GM19463 (cell line): Measurements from ENCODE around the gene ADCY4.

Source experiments
- ATAC-seq: cut with Tn5 transposase; IDR thresholded peaks from one replicate; pipeline ENCODE4 v1.9.1; 2021; ENCODE audit warnings: mild to moderate bottlenecking, moderate library complexity; ENCODE audit not compliant: unreplicated experiment

The ADCY4 gene

DNA sequence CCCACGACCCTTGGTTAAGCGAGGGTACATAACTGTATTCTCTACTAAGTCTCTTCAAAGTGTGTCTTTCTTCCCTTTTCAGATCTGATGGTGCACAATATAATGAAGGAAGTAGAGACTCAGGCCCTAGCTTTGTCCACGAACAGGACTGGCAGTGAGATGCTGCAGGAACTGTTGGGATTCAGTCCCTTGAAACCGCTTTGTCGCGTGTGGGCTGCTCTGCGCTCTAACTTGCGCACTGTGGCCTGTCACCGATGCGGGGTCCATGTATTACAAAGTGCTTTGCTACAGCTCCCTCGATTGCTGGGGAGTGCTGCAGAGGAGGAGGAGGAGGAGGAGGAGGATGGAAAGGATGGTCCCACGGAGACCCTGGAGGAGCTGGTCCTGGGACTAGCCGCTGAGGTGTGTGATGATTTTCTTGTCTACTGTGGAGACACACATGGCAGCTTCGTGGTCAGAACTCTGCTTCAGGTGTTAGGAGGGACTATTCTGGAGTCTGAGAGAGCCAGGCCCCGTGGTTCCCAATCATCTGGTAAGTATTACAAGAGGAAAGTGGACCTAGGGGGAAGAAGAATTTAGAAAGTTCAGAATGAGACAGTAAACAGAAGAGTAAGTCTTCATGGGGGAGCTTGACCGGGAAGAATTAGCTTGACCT is 34.4 kb downstream of the ADCY4 start:
- no peak for ATAC-seq

DNA sequence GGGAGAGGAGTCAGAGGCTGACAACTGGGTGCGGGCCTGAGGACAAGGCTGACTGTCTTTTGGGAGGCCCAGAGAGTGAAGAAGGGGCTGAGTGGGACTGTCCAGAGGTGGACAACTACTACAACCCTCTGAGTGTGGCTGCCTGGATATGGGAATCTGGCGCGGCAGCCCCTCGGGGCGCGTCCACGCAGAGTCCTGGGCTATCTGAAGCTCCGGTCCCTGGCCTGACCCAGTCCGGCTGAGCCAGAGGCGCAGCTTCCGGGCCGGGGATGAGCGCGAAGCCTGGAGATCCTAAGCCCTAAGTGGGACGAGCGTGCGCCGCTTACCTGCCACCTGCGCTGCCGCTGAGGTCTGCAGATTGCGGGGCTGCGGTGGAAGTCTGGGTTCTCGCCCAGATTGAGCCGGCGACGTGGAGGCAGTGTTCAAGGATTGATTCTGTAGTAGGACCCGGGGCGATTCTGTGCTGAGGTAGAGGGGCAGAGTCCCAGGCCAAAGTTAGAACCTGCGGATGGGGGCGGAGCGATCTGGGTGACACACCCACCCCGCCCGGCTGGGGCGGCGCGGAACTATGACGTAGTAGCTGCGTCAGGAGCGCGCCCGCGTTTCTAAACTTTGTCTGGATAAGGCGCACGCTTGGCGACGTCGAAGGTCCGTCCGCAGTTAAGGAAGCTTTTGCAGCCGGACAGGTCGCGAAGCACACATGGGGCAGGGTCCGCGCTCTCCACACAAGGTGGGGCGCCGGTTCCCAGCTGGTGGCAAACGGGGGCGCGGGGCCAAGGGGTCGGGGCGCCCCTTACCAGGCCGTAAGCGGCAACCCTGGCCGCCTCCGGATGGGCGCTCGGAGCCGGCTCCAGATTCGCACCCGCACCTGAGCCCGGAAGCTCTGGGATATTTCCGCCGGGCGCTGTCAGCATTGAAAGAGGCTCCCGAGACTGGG is 35.3 kb downstream of the ADCY4 start, which contains the start of the genes DHRS1 and NOP9:
Gene DHRS1, minus strand, starts transcription at position 526 of the 937 bp plus-strand sequence. CDS start 674 bp downstream, outside the sequence.
Gene NOP9, plus strand, starts transcription at position 596 of the 937 bp plus-strand sequence. Its CDS starts 105 bp downstream, at position 701.
- ATAC-seq = peak; percentile 59

DNA sequence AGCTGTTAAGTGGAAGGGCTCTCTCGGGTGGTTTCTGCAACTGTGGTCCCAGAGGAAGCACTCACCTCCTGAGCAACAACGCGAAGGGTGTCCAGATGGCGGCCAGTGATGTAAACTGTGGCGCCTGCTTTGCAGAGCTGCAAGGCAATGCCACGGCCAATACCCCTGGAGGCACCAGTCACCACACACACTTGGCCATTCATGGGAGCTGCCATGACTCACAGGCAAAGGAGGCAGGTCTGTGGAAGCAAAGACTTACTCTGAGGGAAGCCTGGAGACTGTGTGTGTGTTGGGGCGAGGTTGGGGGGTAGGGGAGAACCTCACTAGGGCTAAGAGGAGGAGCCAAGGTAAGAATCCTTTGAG is 36.0 kb downstream of the ADCY4 start:
- ATAC-seq = peak; percentile 1

DNA sequence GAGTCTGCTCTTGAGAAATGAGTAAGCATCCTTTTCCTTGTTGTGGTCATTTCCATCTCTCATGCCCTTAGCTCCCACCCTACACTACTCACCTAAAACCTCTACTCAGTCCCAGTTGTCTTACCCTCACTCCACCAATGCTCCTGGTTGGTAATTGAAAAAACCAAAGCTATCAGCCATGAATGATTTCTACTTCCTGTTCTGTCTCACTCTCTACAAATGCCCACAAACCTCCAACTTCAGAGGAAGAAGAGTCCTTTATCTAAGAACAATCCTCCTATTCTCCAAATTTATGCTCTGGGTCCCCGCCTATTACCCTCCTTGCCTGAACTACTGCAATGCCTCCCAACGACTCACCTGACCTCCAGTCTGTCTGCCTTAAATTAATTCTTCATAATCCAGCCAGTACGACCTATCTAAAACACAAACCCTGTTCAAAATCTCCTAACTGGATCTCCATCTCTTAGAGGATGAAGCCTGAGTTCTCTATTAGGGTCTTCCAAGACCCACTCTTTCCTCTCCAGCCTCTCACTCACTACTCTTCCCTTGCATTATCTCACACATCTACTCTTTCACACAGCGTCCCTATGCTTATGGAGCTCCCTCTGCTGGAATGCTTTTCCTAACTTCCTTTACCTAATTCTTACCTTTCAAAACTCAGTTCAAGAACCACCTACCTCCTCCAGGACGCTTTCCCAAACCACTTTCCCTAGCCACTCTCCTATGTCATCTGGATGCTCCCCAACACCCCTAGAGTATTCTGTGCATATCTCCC is 37.5 kb downstream of the ADCY4 start:
- ATAC-seq = no peak

DNA sequence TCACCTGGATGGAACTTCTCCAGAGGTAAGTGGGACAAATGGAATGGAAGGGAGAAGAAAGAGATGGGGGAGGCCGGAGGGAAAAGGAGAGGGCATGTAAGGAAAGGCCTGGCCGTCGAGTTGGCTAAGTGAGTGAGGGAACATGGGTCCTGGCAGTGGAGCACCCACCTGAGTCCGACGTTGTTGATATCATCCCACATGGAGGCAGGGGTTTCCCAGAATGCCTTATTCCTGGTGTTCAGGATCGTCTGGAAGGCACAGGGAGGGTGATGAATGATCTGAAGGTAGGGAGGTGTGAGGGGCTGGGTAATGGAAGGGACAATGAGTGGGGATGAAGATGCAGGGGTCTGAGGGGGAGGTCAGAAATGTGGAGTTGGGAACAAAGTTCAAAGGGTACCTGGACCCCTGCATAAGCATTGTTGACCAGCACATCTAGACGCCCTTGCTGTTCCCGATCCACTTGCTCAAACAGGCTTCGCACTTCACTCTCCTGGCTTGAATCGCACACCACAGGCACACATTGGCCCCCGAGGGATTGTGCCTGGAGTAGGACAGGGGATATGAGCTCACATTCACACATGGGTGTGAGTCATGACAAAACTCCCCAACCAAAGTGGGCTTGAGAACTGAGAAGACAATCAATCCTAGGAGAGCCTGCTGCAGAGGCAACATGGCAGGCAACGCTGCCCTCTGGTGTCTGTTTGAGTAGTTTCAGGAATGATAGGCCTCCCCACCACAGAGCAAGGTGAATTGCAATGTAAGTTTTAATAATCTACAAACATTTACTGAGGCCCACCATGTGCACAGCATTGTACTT is 38.3 kb downstream of the ADCY4 start:
- peak; percentile 54 for ATAC-seq

DNA sequence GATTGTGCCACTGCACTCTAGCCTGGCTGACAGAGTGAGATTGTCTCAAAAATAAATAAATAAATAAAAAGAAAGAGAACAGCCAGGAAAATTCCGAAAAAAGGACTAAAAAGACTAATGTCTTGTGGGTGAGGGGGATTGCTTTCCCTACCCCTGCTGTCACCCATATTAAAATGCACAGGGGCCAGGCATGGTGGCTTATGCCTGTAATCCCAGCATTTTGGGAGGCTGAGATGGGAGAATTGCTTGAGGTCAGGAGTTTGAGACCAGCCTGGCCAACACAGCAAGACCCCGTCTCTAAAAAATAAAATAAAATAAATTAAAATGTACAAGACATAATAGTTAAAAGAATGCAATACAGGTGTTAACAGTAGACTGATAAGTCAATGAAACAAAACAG is 41.3 kb downstream of the ADCY4 start:
- ATAC-seq = no peak

DNA sequence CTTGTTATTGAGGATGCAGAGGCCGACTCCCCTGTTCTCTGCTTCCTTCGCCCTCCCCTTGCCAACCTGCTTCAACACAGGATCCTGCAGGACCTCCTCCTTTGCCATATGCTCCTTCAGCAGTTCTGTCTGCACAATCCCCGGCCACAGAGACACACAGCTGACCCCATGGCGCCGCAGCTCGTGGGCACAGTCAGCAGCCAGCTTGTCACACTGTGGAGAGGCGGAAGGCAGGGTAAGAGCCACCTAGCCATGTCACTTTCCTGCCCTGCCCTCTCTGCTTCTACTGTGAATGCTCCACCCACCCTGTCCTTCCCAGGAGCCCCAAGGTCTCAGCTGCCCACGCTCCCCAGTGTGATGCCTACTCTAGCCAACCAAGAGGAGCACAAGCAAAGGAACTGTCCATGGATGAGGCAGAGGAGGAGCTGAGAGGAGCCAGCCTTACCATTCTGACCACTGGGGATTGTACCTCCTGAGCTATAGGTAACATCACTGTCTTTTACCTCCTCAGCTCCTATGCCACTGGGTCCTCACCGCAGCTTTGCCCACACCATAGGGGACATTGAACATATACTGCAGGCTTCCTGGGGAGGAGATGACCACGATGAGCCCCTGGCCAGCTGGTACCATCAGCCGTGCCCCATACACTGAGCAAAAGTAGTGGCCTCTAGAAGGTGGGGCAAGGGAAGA is 42.6 kb downstream of the ADCY4 start:
- no peak for ATAC-seq

DNA sequence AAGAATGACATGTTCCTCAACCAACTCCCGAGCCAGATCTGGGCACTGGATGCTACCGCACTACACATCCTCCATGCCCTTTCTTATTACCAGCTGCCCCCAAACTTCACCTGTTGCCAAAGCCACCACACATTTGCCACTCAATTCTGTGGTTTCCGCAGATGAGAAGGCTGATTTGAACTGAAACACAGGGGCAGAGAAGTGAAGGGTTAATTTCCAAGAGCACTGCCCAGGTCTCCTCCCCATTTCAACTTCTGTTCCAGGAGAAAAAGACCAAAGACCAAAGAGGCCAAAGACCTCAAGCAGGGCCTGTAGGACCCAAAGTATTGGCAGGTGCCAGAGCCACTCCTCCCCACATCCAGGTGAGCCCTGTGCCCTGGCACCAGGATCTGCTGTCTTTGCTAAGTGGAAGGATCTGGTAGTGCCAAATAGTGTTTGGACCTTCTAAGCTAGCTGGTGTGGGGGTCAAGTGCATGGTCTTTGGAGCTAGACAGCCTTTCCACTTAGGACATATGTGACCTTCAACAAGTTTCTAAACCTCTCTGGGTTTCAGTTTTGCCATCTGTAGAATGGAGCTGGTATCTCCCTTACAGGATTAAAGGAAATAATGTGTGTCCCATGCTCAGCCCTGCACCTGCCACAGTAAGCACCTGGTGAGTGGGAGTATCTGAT is 43.3 kb downstream of the ADCY4 start:
- ATAC-seq = no peak

DNA sequence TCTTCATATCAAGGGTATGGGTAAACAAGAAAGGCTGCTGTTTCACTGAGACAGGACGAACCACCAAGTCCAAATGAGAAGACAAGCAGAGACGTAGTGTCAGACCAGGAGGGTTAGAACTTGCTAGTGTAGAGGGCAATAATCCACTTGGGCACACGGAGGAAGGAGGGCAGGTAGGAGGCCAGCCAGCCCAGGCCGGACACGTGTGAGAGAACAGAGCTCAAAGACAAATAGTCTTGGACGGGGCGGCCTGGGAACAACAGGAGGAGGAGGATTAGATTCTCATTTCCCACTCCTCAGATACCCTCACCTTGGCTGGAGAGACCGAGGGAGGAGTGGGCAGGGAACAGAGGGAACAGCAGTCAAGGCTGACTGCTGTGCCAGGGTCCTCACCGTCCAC is 44.1 kb downstream of the ADCY4 start:
- no peak for ATAC-seq

DNA sequence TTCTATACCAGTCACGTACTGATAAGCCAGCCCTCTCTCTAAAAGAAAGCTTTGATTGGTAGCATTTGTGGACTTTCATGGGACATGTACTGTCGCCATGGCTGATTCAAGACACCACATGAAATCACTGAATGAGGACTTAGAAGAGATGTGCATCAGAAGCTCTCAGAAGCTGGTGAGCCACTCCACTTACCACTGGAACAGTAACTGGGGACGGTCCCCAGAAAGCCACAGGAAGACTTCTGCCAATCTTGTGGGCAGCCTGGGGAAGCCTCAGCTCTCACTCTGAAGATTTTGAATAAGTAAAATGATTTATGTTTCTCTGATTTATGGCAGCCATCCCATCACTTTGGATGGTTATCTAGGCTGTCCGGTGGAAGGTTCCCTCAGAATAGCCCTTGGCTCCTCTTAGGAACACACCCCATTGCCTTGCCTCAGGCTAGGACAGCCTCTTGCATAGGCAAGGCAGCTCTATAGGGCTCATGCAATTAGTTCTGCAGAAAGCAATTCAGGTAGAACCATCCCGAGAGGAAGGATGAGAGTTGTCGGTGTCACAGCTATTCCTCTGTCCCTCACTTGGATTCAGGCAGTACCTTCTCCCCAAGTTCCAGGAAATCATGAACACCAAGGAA is 45.1 kb downstream of the ADCY4 start:
- peak; percentile 95 for ATAC-seq

DNA sequence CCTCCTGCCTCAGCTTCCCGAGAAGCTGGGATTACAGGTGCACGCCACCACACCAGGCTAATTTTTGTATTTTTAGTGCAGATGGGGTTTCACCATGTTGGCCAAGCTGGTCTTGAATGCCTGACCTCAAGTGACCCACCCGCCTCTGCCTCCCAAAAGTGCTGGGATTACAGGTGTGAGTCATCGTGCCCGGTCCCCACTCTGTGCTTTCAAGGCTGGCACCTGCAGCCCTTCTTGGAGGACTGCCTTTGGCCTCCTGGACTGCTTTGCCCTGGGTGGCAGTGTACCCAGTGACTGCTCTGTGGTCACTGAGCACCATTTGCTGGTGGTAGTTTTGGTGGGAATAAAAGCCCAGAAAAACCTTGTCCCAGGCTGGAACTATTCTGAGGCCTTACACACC is 47.9 kb downstream of the ADCY4 start:
- ATAC-seq = no peak

DNA sequence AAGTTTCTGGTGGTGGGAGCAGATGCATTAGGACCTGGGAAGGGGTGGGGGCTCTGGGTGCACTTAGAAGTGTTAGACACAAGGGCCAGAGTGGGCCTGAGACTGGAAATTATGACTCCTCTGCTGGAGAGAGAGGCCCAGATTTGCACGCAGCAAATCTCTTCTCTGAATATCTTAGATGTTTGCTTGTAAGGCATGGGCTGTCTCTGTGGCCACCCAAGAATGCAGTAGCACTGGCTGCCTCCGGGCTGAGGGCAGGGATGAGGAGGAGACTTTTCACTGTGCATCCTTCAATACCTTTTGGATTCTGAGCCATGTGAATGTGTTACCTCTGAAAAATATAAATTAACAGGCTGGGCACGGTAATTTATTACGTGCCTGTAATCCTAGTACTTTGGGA is 49.5 kb downstream of the ADCY4 start:
- ATAC-seq = no peak

DNA sequence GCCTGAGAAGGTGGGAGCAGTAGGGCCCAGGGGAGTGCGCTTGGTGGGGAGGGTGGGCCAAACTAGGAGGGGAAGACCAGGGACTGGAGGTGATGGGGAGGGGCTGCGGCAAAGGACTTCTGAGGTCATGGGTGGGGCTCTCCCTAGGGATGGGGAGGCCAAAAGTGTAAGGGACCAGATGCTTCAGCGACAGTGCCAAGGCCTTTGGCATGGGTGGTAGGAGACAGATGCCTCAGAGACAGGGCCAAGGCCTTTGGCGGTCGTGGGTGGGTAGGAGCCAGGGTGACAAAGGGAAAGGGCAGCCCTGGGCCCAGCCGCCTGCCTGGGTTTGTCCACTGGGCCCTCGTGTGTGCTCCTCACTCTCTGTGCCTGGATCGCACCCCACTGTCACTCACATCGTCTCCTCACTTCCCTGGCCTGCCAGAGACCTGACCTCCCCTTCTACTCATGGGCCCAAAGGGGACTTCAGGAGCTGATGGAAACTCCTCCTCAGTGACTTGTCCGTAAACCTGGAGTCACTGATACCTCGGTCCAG is 50.3 kb downstream of the ADCY4 start:
- no peak for ATAC-seq

DNA sequence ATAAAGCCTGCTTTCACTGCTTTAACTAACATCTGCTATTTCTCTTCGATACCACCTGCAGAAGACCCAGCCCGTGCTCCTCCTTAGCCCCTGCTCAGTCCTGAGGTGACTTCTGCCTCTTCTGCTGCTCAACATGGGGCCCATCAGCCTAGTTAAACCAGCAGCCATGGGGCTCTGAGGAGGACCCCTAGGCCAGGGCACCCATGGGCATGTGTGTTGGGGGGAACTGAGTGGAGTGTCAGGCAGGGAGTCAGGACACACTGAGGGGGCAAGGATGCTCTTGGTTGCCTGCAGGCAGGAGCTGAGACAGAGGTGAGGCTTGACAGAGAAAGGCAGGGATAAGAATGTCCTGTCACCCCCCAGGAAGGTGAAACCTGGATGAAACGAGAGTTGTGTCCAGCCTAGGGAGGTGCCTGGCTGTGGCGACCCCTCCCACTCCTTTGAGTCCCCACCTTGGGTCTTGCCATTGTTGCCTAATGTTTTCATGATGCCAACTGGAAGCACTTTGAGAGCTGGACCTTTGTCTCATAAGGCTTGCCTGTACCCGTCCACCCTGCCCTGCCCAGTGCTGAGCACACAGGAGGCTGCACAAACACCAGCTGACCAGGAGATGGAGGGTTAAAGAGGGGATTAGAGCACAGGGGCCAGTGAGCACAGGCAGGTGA is 50.9 kb downstream of the ADCY4 start:
- ATAC-seq = no peak

DNA sequence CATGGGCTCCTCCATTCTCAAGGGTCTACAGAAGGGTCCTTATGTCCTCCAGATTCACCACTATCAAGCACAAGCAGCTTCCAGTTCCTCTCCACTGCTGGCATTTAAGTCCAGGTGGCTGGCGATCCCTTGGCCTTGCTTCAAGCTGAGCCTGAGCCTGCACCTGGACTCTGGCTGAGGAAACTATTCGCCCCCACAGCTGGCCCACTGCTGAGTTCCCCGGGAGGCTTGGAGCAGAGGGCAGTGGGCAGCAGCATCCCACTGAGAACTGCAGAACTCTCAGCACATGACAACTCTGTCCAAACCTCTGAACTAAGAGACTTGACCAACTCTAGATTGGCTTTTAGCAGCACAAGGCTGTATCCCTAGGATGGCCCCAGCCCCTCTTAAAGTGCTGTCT is 52.1 kb downstream of the ADCY4 start:
- no peak for ATAC-seq

DNA sequence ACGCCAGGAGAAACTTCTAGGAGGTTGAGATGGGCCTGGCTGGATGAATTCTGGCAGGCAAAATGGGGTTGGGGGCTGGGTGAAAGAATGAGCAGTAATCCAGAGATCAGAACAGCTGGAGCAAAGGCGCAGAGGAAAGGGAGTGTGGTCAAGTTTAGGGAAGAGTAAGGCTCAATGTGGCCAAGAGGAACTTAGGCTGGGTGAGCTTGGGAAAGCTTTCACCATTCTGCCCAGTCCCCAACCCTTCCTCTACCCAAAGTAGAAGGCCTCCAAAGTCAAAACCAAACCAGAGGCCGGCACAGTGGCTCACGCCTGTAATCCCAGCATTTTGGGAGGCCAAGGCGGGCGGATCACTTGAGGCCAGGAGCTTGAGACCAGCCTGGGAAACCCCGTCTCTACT is 53.2 kb downstream of the ADCY4 start:
- ATAC-seq = no peak

DNA sequence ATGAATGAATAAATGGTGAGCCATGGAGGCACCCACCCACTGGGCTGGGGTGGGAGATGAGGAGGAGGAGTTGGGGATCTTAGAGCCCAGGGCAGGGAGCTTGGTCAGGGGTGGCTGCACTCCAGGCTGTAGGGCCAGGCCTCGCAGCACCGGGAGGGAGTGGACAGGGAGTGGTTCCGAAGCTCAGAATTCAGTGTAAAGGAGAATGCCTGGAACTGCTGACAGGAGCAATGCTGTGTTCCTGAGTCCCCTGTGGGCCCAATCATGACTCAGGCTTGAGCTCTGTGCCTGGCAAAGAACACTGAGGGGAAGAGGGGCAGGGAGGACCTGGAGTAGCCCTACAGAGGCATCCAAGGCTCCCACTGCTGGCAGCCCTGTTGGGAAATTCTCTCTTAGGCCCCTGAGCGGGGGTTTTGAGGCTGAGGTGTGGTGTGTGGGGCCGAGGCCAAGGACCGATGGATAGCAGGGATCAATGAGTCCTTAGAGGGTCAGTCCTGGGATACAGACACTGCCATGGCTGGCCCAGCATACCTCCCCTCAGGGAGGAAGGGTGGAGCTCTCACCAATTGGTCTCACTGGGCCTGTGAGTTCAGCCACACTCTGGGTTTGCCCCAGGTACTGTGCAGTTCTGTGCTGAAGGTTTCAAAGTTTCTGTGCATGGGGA is 53.9 kb downstream of the ADCY4 start:
- ATAC-seq = no peak
